ENCODE measurements around the gene ADAM12. TPM values are rescaled to one million over a fixed set of nuclear protein-coding genes. Genes with fewer than 3 reads are reported as not detected.

ADAM12 gene
- polyA plus RNA-seq, 3 donors = 0.05 TPM; not detected in 2

DNA sequence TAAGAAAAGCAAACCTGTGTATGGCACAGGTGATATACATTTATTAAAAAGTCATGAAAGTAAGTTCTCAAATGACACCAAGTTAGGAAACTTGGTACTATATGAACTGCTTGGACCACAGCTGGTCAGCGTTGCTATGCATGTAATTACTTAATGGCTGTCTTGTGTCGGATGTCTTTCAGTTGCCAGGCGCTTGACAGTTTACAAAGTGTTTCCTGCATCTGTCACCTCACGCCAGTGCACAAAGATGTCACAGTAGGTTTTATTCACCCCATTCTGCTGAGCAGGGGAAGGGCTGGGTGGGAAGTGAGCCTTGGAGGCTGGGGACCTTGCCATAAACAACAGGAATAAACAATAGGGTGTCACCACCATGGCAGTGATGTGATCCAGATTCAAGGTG is 35.8 kb downstream of the ADAM12 start:
- no peaks in the 10 kb centered on the region for H3K27me3 Mint-ChIP-seq (ENCODE audit: low read depth in 3 of 3)
- H3K4me2 ChIP-seq (replicated peaks; ENCODE audit: extremely low read depth, low read length, poor library complexity, severe bottlenecking) = no peak overlapping the region
- no peak overlapping the region for H2AFZ ChIP-seq (ENCODE audit: insufficient read depth, low read depth, low read length, poor library complexity, severe bottlenecking)
- no peak for DNase-seq
- intact Hi-C loops (cut with micrococcal nuclease) = no loop called here
- peaks cover 13% of the 10 kb centered on the region in 2 donors for H3K9me3 ChIP-seq (replicated peaks in 1 of 2; ENCODE audit: control insufficient read depth in 1 of 2, insufficient read depth in 1 of 2, low read length in 2 of 2)
- no peak overlapping the region for H3K9ac ChIP-seq (ENCODE audit: insufficient read depth, low read length, poor library complexity, severe bottlenecking)
- no peaks in the 10 kb centered on the region for H3K79me2 ChIP-seq (ENCODE audit: insufficient read depth, low read length)
- H3K4me3 Mint-ChIP-seq = no peak overlapping the region
- H3K4me1 ChIP-seq (ENCODE audit: control insufficient read depth in 1 of 2, insufficient read depth in 2 of 2, low read length in 2 of 2) = no peaks in the 10 kb centered on the region
- TF ChIP-seq, protein P1, sequence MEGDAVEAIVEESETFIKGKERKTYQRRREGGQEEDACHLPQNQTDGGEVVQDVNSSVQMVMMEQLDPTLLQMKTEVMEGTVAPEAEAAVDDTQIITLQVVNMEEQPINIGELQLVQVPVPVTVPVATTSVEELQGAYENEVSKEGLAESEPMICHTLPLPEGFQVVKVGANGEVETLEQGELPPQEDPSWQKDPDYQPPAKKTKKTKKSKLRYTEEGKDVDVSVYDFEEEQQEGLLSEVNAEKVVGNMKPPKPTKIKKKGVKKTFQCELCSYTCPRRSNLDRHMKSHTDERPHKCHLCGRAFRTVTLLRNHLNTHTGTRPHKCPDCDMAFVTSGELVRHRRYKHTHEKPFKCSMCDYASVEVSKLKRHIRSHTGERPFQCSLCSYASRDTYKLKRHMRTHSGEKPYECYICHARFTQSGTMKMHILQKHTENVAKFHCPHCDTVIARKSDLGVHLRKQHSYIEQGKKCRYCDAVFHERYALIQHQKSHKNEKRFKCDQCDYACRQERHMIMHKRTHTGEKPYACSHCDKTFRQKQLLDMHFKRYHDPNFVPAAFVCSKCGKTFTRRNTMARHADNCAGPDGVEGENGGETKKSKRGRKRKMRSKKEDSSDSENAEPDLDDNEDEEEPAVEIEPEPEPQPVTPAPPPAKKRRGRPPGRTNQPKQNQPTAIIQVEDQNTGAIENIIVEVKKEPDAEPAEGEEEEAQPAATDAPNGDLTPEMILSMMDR (IDR thresholded peaks at IDR 0.05) = no peak
- H3K27me3 ChIP-seq (ENCODE audit: control insufficient read depth in 2 of 2, insufficient read depth in 2 of 2, low read length in 2 of 2) = no peaks in the 10 kb centered on the region
- no peaks in the 10 kb centered on the region for H3K36me3 Mint-ChIP-seq
- H3K36me3 ChIP-seq (replicated peaks in 1 of 2; ENCODE audit: control insufficient read depth in 1 of 2, insufficient read depth in 2 of 2, low read length in 2 of 2) = no peaks in the 10 kb centered on the region
- WGBS (ENCODE audit: insufficient coverage) = 86% methylated on average over 4 of the region's 4 CpGs
- no peaks in the 10 kb centered on the region for H4K20me1 ChIP-seq (ENCODE audit: insufficient read depth, low read length)
- no peak overlapping the region for H3K4me3 ChIP-seq (replicated peaks in 1 of 3; ENCODE audit: low read depth in 2 of 3, low read length in 3 of 3)
- H3K4me1 Mint-ChIP-seq = no peaks in the 10 kb centered on the region
- H3K27ac Mint-ChIP-seq = no peak overlapping the region
- H3K27ac ChIP-seq (ENCODE audit: low read depth in 1 of 2, low read length in 2 of 2) = no peak overlapping the region
- peaks cover 0 to 20% (median 6%) of the 10 kb centered on the region in 7 donors for H3K9me3 Mint-ChIP-seq

DNA sequence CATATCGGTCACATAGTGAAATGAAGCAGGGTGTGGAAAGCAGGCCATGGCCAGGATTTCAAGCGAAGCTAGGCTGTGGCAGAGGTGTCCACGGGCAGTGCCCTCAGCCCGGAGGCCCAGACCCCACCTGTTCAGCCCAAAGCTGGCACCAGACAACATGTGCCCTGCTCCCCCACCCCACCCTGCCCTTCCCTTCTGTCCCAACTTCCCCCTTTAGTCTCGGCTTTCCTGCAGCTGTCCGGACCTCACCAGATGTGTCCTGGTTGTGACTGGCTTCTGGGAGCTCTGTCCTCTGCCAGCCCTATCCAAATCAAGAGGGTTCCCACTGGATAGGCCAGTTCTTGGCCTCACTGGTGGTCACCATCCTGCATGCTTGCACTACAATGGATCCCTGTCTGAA is 37.3 kb downstream of the ADAM12 start:
- TF ChIP-seq, protein P1 (IDR thresholded peaks at IDR 0.05) = no peak
- H3K4me2 ChIP-seq (replicated peaks; ENCODE audit: extremely low read depth, low read length, poor library complexity, severe bottlenecking) = no peak overlapping the region
- H3K27ac ChIP-seq (ENCODE audit: low read depth in 1 of 2, low read length in 2 of 2) = no peak overlapping the region
- no peak overlapping the region for H2AFZ ChIP-seq (ENCODE audit: insufficient read depth, low read depth, low read length, poor library complexity, severe bottlenecking)
- no peak overlapping the region for H3K9ac ChIP-seq (ENCODE audit: insufficient read depth, low read length, poor library complexity, severe bottlenecking)
- peaks cover 0 to 15% (median 4%) of the 10 kb centered on the region in 7 donors for H3K9me3 Mint-ChIP-seq
- H3K27ac Mint-ChIP-seq = no peak overlapping the region
- H3K36me3 Mint-ChIP-seq = no peaks in the 10 kb centered on the region
- no peak overlapping the region for H3K4me3 ChIP-seq (replicated peaks in 1 of 3; ENCODE audit: low read depth in 2 of 3, low read length in 3 of 3)
- no peaks in the 10 kb centered on the region for H3K4me1 Mint-ChIP-seq
- H3K9me3 ChIP-seq (replicated peaks in 1 of 2; ENCODE audit: control insufficient read depth in 1 of 2, insufficient read depth in 1 of 2, low read length in 2 of 2) = peaks cover 7 to 8% of the 10 kb centered on the region in 2 donors
- WGBS (ENCODE audit: insufficient coverage) = 52% methylated on average over 6 of the region's 6 CpGs
- H3K4me1 ChIP-seq (ENCODE audit: control insufficient read depth in 1 of 2, insufficient read depth in 2 of 2, low read length in 2 of 2) = no peaks in the 10 kb centered on the region
- H3K27me3 Mint-ChIP-seq (ENCODE audit: low read depth in 3 of 3) = no peaks in the 10 kb centered on the region
- no peak for DNase-seq
- H3K4me3 Mint-ChIP-seq = no peak overlapping the region
- intact Hi-C loops (cut with micrococcal nuclease) = no loop called here
- H3K36me3 ChIP-seq (replicated peaks in 1 of 2; ENCODE audit: control insufficient read depth in 1 of 2, insufficient read depth in 2 of 2, low read length in 2 of 2) = no peaks in the 10 kb centered on the region
- H3K27me3 ChIP-seq (ENCODE audit: control insufficient read depth in 2 of 2, insufficient read depth in 2 of 2, low read length in 2 of 2) = no peaks in the 10 kb centered on the region
- H4K20me1 ChIP-seq (ENCODE audit: insufficient read depth, low read length) = no peaks in the 10 kb centered on the region
- no peaks in the 10 kb centered on the region for H3K79me2 ChIP-seq (ENCODE audit: insufficient read depth, low read length)
